Fibroblast of lung (primary cell): ENCODE measurements around the gene THRB. TPM values are rescaled to one million over a fixed set of nuclear protein-coding genes. Genes with fewer than 3 reads are reported as not detected.
"Not testable (repeated sequence)": the region's sequence is repeated elsewhere in the genome, so short reads cannot be mapped to it uniquely, and the experiment has no call there.

Source experiments
- DNase-seq, 2 donors: peaks; one replicate each; pipeline versions ENCODE4 v3.0.0 to v3.0.0-alpha.2; 2010; ENCODE audit warnings: low read depth in 2 of 2
- H2AFZ ChIP-seq: 2 replicates; pipeline ENCODE4 v1.5.1; 2012; ENCODE audit warnings: low read length, control low read depth, inconsistent platforms
- H3K27ac ChIP-seq: 2 replicates; pipeline ENCODE4 v1.5.1; 2011; ENCODE audit warnings: low read length, control low read depth; ENCODE audit not compliant: insufficient read depth
- H3K27me3 ChIP-seq: 2 replicates; pipeline ENCODE4 v1.5.1; 2011; ENCODE audit warnings: mild to moderate bottlenecking, low read length; ENCODE audit not compliant: control insufficient read depth, insufficient read depth
- H3K36me3 ChIP-seq: 2 replicates; pipeline ENCODE4 v1.5.1; 2011; ENCODE audit warnings: low read length; ENCODE audit not compliant: control insufficient read depth, insufficient read depth
- H3K4me1 ChIP-seq: 2 replicates; pipeline ENCODE4 v1.5.1; 2011; ENCODE audit warnings: low read length; ENCODE audit not compliant: control insufficient read depth, insufficient read depth; ENCODE audit errors: extremely low read depth
- H3K4me2 ChIP-seq: 2 replicates; pipeline ENCODE4 v1.5.1; 2011; ENCODE audit warnings: low read length, control low read depth; ENCODE audit not compliant: insufficient read depth; ENCODE audit errors: extremely low read depth
- H3K4me3 ChIP-seq, 4 experiments: fragments of 200-600 bp in 1 of 4; sonication (generic) in 1 of 4; replicated peaks in 1 of 4; 2 replicates each; pipeline ENCODE4 v1.5.1; 2011 to 2016; ENCODE audit warnings: low read length in 4 of 4, low read depth in 3 of 4, mild to moderate bottlenecking in 3 of 4, control low read depth in 2 of 4, inconsistent platforms in 1 of 4, mixed read lengths in 1 of 4; ENCODE audit not compliant: insufficient read depth in 1 of 4; ENCODE audit errors: control extremely low read depth in 1 of 4
- H3K79me2 ChIP-seq: 2 replicates; pipeline ENCODE4 v1.5.1; 2012; ENCODE audit warnings: mild to moderate bottlenecking, low read length, inconsistent platforms; ENCODE audit not compliant: control insufficient read depth, insufficient read depth
- H3K9ac ChIP-seq: 2 replicates; pipeline ENCODE4 v1.5.1; 2011; ENCODE audit warnings: mild to moderate bottlenecking, low read length, control low read depth; ENCODE audit not compliant: insufficient read depth
- H3K9me3 ChIP-seq: 2 replicates; pipeline ENCODE4 v1.5.1; 2012; ENCODE audit warnings: low read depth, low read length; ENCODE audit not compliant: control insufficient read depth, insufficient read depth
- H4K20me1 ChIP-seq: 2 replicates; pipeline ENCODE4 v1.5.1; 2011; ENCODE audit warnings: low read length; ENCODE audit not compliant: control insufficient read depth, insufficient read depth; ENCODE audit errors: extremely low read depth
- EZH2 ChIP-seq: IDR thresholded peaks from 2 replicates; pipeline ENCODE4 v1.5.1; 2012; ENCODE audit warnings: low read length, control low read depth, mild to moderate bottlenecking; ENCODE audit errors: missing control alignments
- polyA plus RNA-seq, 2 donors: library from polyadenylated mRNA; depleted of rRNA in 1 of 2; stranded (reverse) in 1 of 2; unstranded in 1 of 2; fragments of >200 nt; gene quantifications; 2 replicates each; pipeline ENCODE4 v1.2.1, GENCODE V29; 2011 to 2012; ENCODE audit warnings: missing spikeins in 1 of 2
- total RNA-seq: library from RNA; depleted of rRNA; stranded (reverse); fragments of >200 nt; gene quantifications from 2 replicates; pipeline ENCODE4 v1.2.1, GENCODE V29; 2014
- TF ChIP-seq, protein P1 (sequence below), 2 donors: IDR thresholded peaks in 1 of 2; conservative IDR thresholded peaks in 1 of 2; 1 replicate in 1 of 2; 2 replicates in 1 of 2; pipeline ENCODE4 v1.5.1; 2011 to 2012; ENCODE audit warnings: low read length in 2 of 2, control low read depth in 1 of 2, inconsistent platforms in 1 of 2, low read depth in 1 of 2, mild to moderate bottlenecking in 1 of 2

THRB gene
- total and polyA plus RNA-seq, 2 donors (not counting 1 experiment from before 2014, with no cell fraction given), result 4.2 to 7.4 TPM

DNA sequence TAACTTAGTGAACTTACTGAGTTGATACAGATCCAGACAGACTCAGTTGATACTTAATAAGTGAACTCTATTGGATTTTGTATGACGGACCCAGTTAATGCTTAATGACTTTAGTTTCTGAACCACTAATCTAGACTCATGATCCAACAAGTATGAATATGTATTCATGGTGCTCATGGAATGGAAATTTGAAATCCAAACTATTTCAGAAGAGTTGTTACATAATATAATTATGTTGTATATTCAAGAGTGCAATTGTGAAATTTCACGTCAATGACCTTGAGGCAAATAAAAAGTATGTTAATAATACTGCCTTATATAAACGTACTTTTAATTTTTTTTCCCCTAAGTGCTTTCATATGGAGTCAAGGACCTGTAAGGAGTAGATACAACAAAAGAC, 78.8 kb downstream of the THRB start:
- peak in 1 of 2 donors; percentile 9 for DNase-seq
- no peaks in the 10 kb centered on the region for H3K27me3 ChIP-seq
- no peak overlapping the region for H3K27ac ChIP-seq
- H4K20me1 ChIP-seq, result no peaks in the 10 kb centered on the region
- no peaks in the 10 kb centered on the region for H3K36me3 ChIP-seq
- no peak overlapping the region for H3K4me2 ChIP-seq
- H3K9me3 ChIP-seq, result no peaks in the 10 kb centered on the region
- no peak overlapping the region for H3K4me3 ChIP-seq
- H3K79me2 ChIP-seq, result no peaks in the 10 kb centered on the region
- no peak overlapping the region for H3K9ac ChIP-seq
- H2AFZ ChIP-seq, result no peak overlapping the region
- TF ChIP-seq, protein P1, sequence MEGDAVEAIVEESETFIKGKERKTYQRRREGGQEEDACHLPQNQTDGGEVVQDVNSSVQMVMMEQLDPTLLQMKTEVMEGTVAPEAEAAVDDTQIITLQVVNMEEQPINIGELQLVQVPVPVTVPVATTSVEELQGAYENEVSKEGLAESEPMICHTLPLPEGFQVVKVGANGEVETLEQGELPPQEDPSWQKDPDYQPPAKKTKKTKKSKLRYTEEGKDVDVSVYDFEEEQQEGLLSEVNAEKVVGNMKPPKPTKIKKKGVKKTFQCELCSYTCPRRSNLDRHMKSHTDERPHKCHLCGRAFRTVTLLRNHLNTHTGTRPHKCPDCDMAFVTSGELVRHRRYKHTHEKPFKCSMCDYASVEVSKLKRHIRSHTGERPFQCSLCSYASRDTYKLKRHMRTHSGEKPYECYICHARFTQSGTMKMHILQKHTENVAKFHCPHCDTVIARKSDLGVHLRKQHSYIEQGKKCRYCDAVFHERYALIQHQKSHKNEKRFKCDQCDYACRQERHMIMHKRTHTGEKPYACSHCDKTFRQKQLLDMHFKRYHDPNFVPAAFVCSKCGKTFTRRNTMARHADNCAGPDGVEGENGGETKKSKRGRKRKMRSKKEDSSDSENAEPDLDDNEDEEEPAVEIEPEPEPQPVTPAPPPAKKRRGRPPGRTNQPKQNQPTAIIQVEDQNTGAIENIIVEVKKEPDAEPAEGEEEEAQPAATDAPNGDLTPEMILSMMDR (conservative IDR thresholded peaks at IDR 0.05 in 1 of 2, IDR thresholded peaks at IDR 0.05 in 1 of 2; ENCODE audit: low read depth in 1 of 2, low read length in 2 of 2), result no peak
- TF ChIP-seq EZH2, result no peak
- H3K4me1 ChIP-seq, result no peaks in the 10 kb centered on the region

DNA sequence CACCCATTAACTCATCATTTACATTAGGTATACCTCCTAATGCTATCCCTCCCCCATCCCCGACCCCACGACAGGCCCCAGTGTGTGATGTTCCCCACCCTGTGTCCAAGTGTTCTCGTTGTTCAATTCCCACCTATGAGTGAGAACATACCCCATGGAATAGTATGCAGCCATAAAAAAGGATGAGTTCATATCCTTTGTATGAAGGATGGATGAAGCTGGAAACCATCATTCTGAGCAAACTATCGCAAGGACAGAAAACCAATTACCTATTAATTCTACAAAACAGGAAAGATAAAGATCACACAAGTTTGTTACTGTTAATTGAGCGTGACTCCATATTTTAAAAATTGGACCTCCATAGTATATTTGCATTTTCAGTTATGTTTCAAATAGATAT, 81.0 kb downstream of the THRB start:
- H2AFZ ChIP-seq, H3K36me3 ChIP-seq, H3K27me3 ChIP-seq, H3K27ac ChIP-seq, H3K9me3 ChIP-seq, DNase-seq, H3K79me2 ChIP-seq, H3K4me2 ChIP-seq, H3K9ac ChIP-seq, H3K4me3 ChIP-seq, H3K4me1 ChIP-seq, H4K20me1 ChIP-seq: not testable (repeated sequence)

DNA sequence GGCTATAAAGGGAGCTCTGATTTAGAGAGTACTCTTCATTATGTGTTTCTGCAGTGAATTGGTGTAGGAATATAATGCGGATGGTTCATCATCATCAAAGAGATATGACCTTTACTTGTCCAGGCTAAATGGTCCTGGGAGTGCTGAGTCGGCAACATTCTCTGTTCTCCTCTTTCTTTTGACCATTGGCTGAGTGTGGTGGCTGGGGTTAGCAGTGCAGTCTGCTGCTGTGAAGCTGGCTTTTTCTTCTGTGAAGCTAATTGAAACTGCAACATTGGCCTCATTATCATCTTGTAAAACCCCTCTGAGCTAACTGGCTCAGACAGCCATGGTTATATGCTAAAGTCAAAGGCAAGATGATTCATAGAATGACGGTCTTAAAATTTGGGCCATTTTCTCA, 83.8 kb downstream of the THRB start:
- Histone ChIP-seq H3K36me3 (no peaks in the 10 kb centered on the region), H3K27ac (no peak overlapping the region), H3K4me2 (no peak overlapping the region), H3K9me3 (no peaks in the 10 kb centered on the region), H2AFZ (no peak overlapping the region), H3K4me1 (no peaks in the 10 kb centered on the region), H3K79me2 (no peaks in the 10 kb centered on the region), H3K27me3 (no peaks in the 10 kb centered on the region), H3K4me3 (no peak overlapping the region), H4K20me1 (no peaks in the 10 kb centered on the region), H3K9ac (no peak overlapping the region)
- no peak for DNase-seq
- TF ChIP-seq, protein P1 (conservative IDR thresholded peaks at IDR 0.05 in 1 of 2, IDR thresholded peaks at IDR 0.05 in 1 of 2; ENCODE audit: low read depth in 1 of 2, low read length in 2 of 2), result no peak
- TF ChIP-seq EZH2, result no peak
